HepG2 (cell line): ENCODE measurements around the gene ARHGAP4. TPM values are rescaled to one million over a fixed set of nuclear protein-coding genes. Genes with fewer than 3 reads are reported as not detected.
A peak's percentile ranks its signal among the peaks of the same experiment; 100 is the strongest.

Experiments
- BORCS8-MEF2B ChIP-seq: sonication (generic); formaldehyde crosslinking; IDR thresholded peaks from 2 replicates; pipeline ENCODE4 v1.8.0; 2022; ENCODE audit warnings: mild to moderate bottlenecking, missing genetic modification reagents
- CENPX ChIP-seq: sonication (generic); formaldehyde crosslinking; IDR thresholded peaks from 2 replicates; pipeline ENCODE4 v1.9.0; 2021; ENCODE audit warnings: mild to moderate bottlenecking, missing genetic modification reagents, moderate library complexity
- HNRNPUL1 ChIP-seq: fragments of 200-400 bp; formaldehyde crosslinking; IDR thresholded peaks from 2 replicates; pipeline ENCODE4 v1.6.1; 2017; ENCODE audit warnings: low read depth, mild to moderate bottlenecking, low read length, moderate library complexity
- MED1 ChIP-seq: sonication (generic); formaldehyde crosslinking; IDR thresholded peaks from 2 replicates; pipeline ENCODE4 v1.4.0; 2020; ENCODE audit warnings: missing genetic modification reagents
- MIER2 ChIP-seq: IDR thresholded peaks from 2 replicates; pipeline ENCODE4 v1.6.1; 2016; ENCODE audit warnings: missing biosample characterization, missing genetic modification reagents
- NCOA1 ChIP-seq: sonication (generic); formaldehyde crosslinking; IDR thresholded peaks from 2 replicates; pipeline ENCODE4 v1.9.0; 2021; ENCODE audit warnings: missing genetic modification reagents
- POGZ ChIP-seq: sonication (generic); formaldehyde crosslinking; IDR thresholded peaks from 2 replicates; pipeline ENCODE4 v1.4.0; 2020; ENCODE audit warnings: mild to moderate bottlenecking, missing genetic modification reagents
- POLR2G ChIP-seq: fragments of 200-400 bp; formaldehyde crosslinking; IDR thresholded peaks from 2 replicates; pipeline ENCODE4 v1.6.1; 2018; ENCODE audit warnings: mild to moderate bottlenecking, low read depth, low read length, moderate library complexity
- PRDM15 ChIP-seq: sonication (generic); formaldehyde crosslinking; IDR thresholded peaks from 2 replicates; pipeline ENCODE4 v1.4.0; 2020; ENCODE audit warnings: missing genetic modification reagents
- SALL1 ChIP-seq: sonication (generic); formaldehyde crosslinking; IDR thresholded peaks from 2 replicates; pipeline ENCODE4 v1.8.0; 2022; ENCODE audit warnings: mild to moderate bottlenecking, missing genetic modification reagents
- SMC3 ChIP-seq: IDR thresholded peaks from 2 replicates; pipeline ENCODE4 v1.6.1; 2011; ENCODE audit warnings: low read length, improper control_type of control experiment
- SPEN ChIP-seq: sonication (generic); formaldehyde crosslinking; IDR thresholded peaks from 2 replicates; pipeline ENCODE4 v1.5.1; 2020; ENCODE audit warnings: low read depth, mild to moderate bottlenecking, missing genetic modification reagents
- STAG1 ChIP-seq: sonication (generic); formaldehyde crosslinking; IDR thresholded peaks from 2 replicates; pipeline ENCODE4 v1.4.0; 2020; ENCODE audit warnings: missing genetic modification reagents
- YY1 ChIP-seq: IDR thresholded peaks from 2 replicates; pipeline ENCODE4 v1.6.1; 2011; ENCODE audit warnings: low read length, low read depth, moderate library complexity, mild to moderate bottlenecking; ENCODE audit not compliant: insufficient read depth, insufficient replicate concordance
- ZGPAT ChIP-seq: IDR thresholded peaks from 2 replicates; pipeline ENCODE4 v1.6.1; 2016; ENCODE audit warnings: mild to moderate bottlenecking
- ZHX2 ChIP-seq, 2 experiments: sonication (generic) in 1 of 2; formaldehyde crosslinking in 1 of 2; IDR thresholded peaks; 2 replicates each; pipeline versions ENCODE4 v1.6.1 to v1.9.0; 2014 to 2022; ENCODE audit warnings: antibody characterized with exemption in 1 of 2, borderline replicate concordance in 1 of 2, inconsistent platforms in 1 of 2, low read depth in 1 of 2, missing genetic modification reagents in 1 of 2
- ZNF615 ChIP-seq: sonication (generic); formaldehyde crosslinking; IDR thresholded peaks from 2 replicates; pipeline ENCODE4 v1.5.0; 2020; ENCODE audit warnings: mild to moderate bottlenecking, missing genetic modification reagents, borderline replicate concordance
- polyA plus RNA-seq, 8 experiments: library from polyadenylated mRNA; depleted of rRNA in 3 of 8; stranded (reverse) in 7 of 8; unstranded in 1 of 8; fragments of >200 nt; fragmentation: Illumina TruSeq in 4 of 8; extraction: Trizol in 4 of 8; gene quantifications; 2 replicates each; pipeline versions ENCODE4 v1.2.1 to v1.2.3, GENCODE V29; 2011 to 2016; ENCODE audit warnings: low read depth in 4 of 8, missing spikeins in 1 of 8, mixed read lengths in 1 of 8; ENCODE audit not compliant: insufficient read depth in 1 of 8
- total RNA-seq, 5 experiments: library from RNA; depleted of rRNA; stranded (reverse); fragments of >200 nt; fragmentation: Illumina TruSeq; extraction: Trizol; gene quantifications; 2 replicates each; pipeline ENCODE4 v1.2.3, GENCODE V29; 2016; ENCODE audit warnings: low read depth in 1 of 5

Gene ARHGAP4
- total and polyA plus RNA-seq, 2 of the 13 experiments (the other 11 are each of a cell fraction or from before 2014, with no cell fraction given): 0.57 to 0.64 TPM

GRCh38 chrX:153924149-153924861 lies 1.8 kb downstream of the ARHGAP4 start (continued):
- TF ChIP-seq POGZ (no peak), NCOA1 (CRISPR knock-in tag) (no peak), STAG1 (CRISPR knock-in tag) (peak; percentile 75), SALL1 (0 out of 2 replicates have a peak, but pooled peaks have one; percentile 15), MED1 (CRISPR knock-in tag) (peak; percentile 29; the same call in 1 of the 2 replicates), ZHX2 (IDR thresholded peaks at IDR 0.05; ENCODE audit: low read depth) (no peak), ZHX2 (CRISPR knock-in tag; IDR thresholded peaks at IDR 0.05; ENCODE audit: borderline replicate concordance) (no peak), YY1 (peak; percentile 24), POLR2G (0 out of 2 replicates have a peak, but pooled peaks have one; percentile 36), PRDM15 (CRISPR knock-in tag) (peak; percentile 58; the same call in 1 of the 2 replicates), ZNF615 (CRISPR knock-in tag) (no peak), SPEN (CRISPR knock-in tag) (no peak), MIER2 (CRISPR knock-in tag) (no peak), ZGPAT (0 out of 2 replicates have a peak, but pooled peaks have one; percentile 24), HNRNPUL1 (no peak), SMC3 (peak; percentile 54; the same call in 1 of the 2 replicates), CENPX (no peak), BORCS8-MEF2B (CRISPR knock-in tag) (no peak)
